ENCODE results near the gene ST3GAL6. TPM values are rescaled to one million over a fixed set of nuclear protein-coding genes. Genes with fewer than 3 reads are reported as not detected.

The ST3GAL6 gene
- total RNA-seq, 1 donor from 2014 or later = 6.5 TPM

DNA sequence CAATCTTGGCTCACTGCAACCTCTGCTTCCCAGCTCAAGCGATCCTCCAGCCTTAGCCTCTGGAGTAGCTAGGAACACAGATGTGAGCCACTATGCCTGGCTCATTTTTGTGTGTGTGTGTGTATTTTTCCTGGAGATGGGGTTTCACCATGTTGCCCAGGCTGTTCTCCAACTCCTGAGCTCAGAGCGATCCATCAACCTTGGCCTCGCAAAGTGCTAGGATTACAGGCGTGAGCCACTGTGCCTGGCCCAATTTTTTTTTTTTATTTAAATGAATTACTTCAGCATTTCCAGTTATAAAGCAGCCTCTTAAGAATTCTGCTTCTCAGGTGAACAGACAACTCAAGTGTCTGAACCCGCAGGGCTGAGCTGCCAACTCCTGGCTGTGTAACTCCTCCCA, 20.1 kb upstream of the ST3GAL6 start:
- TF ChIP-seq, protein P1, sequence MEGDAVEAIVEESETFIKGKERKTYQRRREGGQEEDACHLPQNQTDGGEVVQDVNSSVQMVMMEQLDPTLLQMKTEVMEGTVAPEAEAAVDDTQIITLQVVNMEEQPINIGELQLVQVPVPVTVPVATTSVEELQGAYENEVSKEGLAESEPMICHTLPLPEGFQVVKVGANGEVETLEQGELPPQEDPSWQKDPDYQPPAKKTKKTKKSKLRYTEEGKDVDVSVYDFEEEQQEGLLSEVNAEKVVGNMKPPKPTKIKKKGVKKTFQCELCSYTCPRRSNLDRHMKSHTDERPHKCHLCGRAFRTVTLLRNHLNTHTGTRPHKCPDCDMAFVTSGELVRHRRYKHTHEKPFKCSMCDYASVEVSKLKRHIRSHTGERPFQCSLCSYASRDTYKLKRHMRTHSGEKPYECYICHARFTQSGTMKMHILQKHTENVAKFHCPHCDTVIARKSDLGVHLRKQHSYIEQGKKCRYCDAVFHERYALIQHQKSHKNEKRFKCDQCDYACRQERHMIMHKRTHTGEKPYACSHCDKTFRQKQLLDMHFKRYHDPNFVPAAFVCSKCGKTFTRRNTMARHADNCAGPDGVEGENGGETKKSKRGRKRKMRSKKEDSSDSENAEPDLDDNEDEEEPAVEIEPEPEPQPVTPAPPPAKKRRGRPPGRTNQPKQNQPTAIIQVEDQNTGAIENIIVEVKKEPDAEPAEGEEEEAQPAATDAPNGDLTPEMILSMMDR (IDR thresholded peaks at IDR 0.05; ENCODE audit: unreplicated experiment) = no peak
- DNase-seq (ENCODE audit: low spot score) = no peak
- no peaks in the 10 kb centered on the region for H3K9me3 Mint-ChIP-seq (ENCODE audit: unreplicated experiment)
- H3K27ac Mint-ChIP-seq (ENCODE audit: unreplicated experiment) = no peak overlapping the region
- H3K27me3 Mint-ChIP-seq (ENCODE audit: unreplicated experiment) = peaks cover 3% of the 10 kb centered on the region
- no peak overlapping the region for H3K4me3 Mint-ChIP-seq (ENCODE audit: unreplicated experiment)
- H3K36me3 Mint-ChIP-seq (ENCODE audit: low read depth, unreplicated experiment) = no peaks in the 10 kb centered on the region
- peaks cover 15% of the 10 kb centered on the region for H3K4me1 Mint-ChIP-seq (ENCODE audit: unreplicated experiment)

DNA sequence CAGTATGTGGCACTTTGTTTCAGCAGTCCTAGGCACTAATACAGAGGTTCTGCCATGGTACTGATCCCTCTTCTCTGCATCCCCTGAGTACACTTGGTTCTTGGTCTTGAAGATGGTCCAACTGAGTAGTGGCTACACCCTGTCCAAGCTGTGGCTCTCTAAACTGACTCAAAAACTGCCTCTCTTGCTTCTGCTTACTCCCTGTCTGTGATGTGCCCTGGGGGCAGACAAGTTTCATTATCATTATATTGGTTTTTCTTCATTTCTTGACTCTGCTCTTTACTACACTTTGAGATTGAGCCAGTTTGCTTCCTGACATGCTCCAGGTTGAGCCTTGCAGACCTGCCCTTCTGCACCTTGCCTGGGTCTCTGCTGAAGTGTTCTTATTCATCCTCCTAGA, 18.9 kb upstream of the ST3GAL6 start:
- no peak overlapping the region for H3K4me3 Mint-ChIP-seq (ENCODE audit: unreplicated experiment)
- no peaks in the 10 kb centered on the region for H3K9me3 Mint-ChIP-seq (ENCODE audit: unreplicated experiment)
- no peaks in the 10 kb centered on the region for H3K36me3 Mint-ChIP-seq (ENCODE audit: low read depth, unreplicated experiment)
- peaks cover 2% of the 10 kb centered on the region for H3K27me3 Mint-ChIP-seq (ENCODE audit: unreplicated experiment)
- no peak overlapping the region for H3K27ac Mint-ChIP-seq (ENCODE audit: unreplicated experiment)
- no peak for DNase-seq (ENCODE audit: low spot score)
- peaks cover 14% of the 10 kb centered on the region for H3K4me1 Mint-ChIP-seq (ENCODE audit: unreplicated experiment)
- TF ChIP-seq, protein P1 (IDR thresholded peaks at IDR 0.05; ENCODE audit: unreplicated experiment) = no peak

DNA sequence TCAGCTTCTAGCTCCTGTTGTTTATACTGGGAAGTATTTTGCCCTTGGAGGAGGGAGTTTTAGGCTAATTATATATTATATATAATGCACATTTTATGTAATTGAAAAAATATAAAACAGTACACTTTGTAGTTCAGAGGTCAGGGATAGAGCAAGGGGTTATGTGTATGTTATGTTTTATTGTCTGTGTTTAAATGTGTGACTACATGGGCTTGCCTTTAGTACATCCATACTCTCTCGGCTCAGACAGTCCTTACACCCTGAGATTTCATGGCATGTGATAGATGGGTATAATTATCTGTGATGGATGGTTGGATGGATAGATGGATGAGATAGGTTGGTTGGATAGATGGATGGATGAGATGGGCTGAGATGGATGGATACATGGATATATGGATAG, 17.4 kb upstream of the ST3GAL6 start:
- H3K36me3 Mint-ChIP-seq (ENCODE audit: low read depth, unreplicated experiment) = no peaks in the 10 kb centered on the region
- peaks cover 2% of the 10 kb centered on the region for H3K27me3 Mint-ChIP-seq (ENCODE audit: unreplicated experiment)
- no peak overlapping the region for H3K27ac Mint-ChIP-seq (ENCODE audit: unreplicated experiment)
- DNase-seq (ENCODE audit: low spot score) = no peak
- TF ChIP-seq, protein P1 (IDR thresholded peaks at IDR 0.05; ENCODE audit: unreplicated experiment) = no peak
- H3K4me3 Mint-ChIP-seq (ENCODE audit: unreplicated experiment) = no peak overlapping the region
- peaks cover 16% of the 10 kb centered on the region for H3K4me1 Mint-ChIP-seq (ENCODE audit: unreplicated experiment)
- no peaks in the 10 kb centered on the region for H3K9me3 Mint-ChIP-seq (ENCODE audit: unreplicated experiment)

DNA sequence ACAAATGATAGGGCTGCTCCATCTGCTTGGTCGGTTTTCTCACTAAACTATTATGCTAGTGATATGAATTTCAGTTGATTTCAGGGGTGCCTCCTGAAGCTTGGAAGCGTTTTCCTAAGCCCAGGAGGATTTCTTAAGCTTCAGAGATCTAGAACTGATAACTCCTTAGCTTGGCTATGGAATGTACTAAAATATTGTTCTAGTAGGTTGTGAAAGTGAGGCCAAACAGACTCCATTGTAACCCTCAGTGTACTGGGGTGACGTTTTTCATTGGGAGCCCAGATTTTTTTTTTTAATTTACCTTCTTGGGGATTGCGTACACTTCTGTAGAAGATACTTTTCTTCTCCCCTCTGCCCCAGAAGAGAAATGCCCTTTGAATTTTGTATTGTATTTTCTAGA, 17.0 kb upstream of the ST3GAL6 start:
- Mint-ChIP-seq H3K27me3 (ENCODE audit: unreplicated experiment) (peaks cover 2% of the 10 kb centered on the region), H3K27ac (ENCODE audit: unreplicated experiment) (no peak overlapping the region), H3K4me1 (ENCODE audit: unreplicated experiment) (peaks cover 16% of the 10 kb centered on the region), H3K9me3 (ENCODE audit: unreplicated experiment) (no peaks in the 10 kb centered on the region), H3K36me3 (ENCODE audit: low read depth, unreplicated experiment) (no peaks in the 10 kb centered on the region), H3K4me3 (ENCODE audit: unreplicated experiment) (no peak overlapping the region)
- DNase-seq (ENCODE audit: low spot score) = no peak
- TF ChIP-seq, protein P1 (IDR thresholded peaks at IDR 0.05; ENCODE audit: unreplicated experiment) = no peak

DNA sequence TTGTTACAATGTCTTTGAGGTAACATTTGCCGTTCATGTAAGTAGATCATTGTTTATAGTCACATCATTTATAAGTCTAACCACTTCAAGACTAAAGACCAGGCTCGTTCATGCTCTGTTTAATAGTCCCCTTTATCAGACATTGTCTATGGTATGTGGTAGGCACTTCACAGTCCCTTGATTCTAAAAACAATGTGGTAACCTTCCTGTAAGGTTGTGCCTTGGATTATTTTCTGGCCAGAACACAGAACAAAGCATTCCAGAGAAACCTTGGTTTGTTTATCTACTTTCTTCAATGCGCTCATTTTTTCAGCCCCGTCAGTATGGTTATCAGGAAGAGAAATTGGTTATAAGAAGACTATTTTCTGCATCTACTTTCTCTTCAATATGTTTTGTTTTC, 16.3 kb upstream of the ST3GAL6 start:
- H3K9me3 Mint-ChIP-seq (ENCODE audit: unreplicated experiment) = no peaks in the 10 kb centered on the region
- peaks cover 2% of the 10 kb centered on the region for H3K27me3 Mint-ChIP-seq (ENCODE audit: unreplicated experiment)
- TF ChIP-seq, protein P1 (IDR thresholded peaks at IDR 0.05; ENCODE audit: unreplicated experiment) = no peak
- H3K27ac Mint-ChIP-seq (ENCODE audit: unreplicated experiment) = peak overlapping the region; percentile 83
- no peaks in the 10 kb centered on the region for H3K36me3 Mint-ChIP-seq (ENCODE audit: low read depth, unreplicated experiment)
- H3K4me1 Mint-ChIP-seq (ENCODE audit: unreplicated experiment) = peaks cover 16% of the 10 kb centered on the region
- no peak overlapping the region for H3K4me3 Mint-ChIP-seq (ENCODE audit: unreplicated experiment)
- DNase-seq (ENCODE audit: low spot score) = no peak

Measured in endothelial cell (in vitro differentiated cells).